SU-DHL-6 (cell line): ENCODE results near the gene RARRES1.

Experiments
- H2AFZ ChIP-seq: fragments of 200-600 bp; sonication (generic); 2 replicates; pipeline ENCODE4 v1.6.1; 2014; ENCODE audit warnings: low read depth, mild to moderate bottlenecking, moderate library complexity, mixed read lengths, antibody characterized with exemption, low read length; ENCODE audit not compliant: severe bottlenecking
- H3F3A ChIP-seq: fragments of 200-600 bp; shearing (Covaris generic); 2 replicates; pipeline ENCODE4 v1.6.0; 2016; ENCODE audit warnings: antibody characterized with exemption, mild to moderate bottlenecking; ENCODE audit not compliant: insufficient read depth
- H3K27ac ChIP-seq: fragments of 200-600 bp; sonication (generic); 2 replicates; pipeline ENCODE4 v1.5.1; 2016; ENCODE audit warnings: low read depth, mild to moderate bottlenecking, low read length, moderate library complexity, mixed read lengths
- H3K27me3 ChIP-seq: fragments of 200-600 bp; sonication (generic), shearing (Covaris generic); 2 replicates; pipeline ENCODE4 v1.6.0; 2014; ENCODE audit warnings: mild to moderate bottlenecking, low read length
- H3K36me3 ChIP-seq: fragments of 200-600 bp; sonication (generic); 2 replicates; pipeline ENCODE4 v1.6.1; 2014; ENCODE audit warnings: mild to moderate bottlenecking, low read length, mixed read lengths
- H3K4me2 ChIP-seq: fragments of 300-600, 200-600 bp; shearing (Covaris generic), sonication (generic); 2 replicates; pipeline ENCODE4 v1.6.0; 2014; ENCODE audit warnings: low read length, low read depth, mild to moderate bottlenecking; ENCODE audit not compliant: poor library complexity, severe bottlenecking
- H3K4me3 ChIP-seq: fragments of 200-600 bp; sonication (generic); 2 replicates; pipeline ENCODE4 v1.5.1; 2014; ENCODE audit warnings: antibody characterized with exemption, low read length, mild to moderate bottlenecking, mixed read lengths; ENCODE audit not compliant: insufficient read depth, poor library complexity, severe bottlenecking
- H3K79me2 ChIP-seq: fragments of 200-600 bp; sonication (generic); 2 replicates; pipeline ENCODE4 v1.6.1; 2014; ENCODE audit warnings: mild to moderate bottlenecking, low read length, moderate library complexity; ENCODE audit not compliant: insufficient read depth
- H3K9ac ChIP-seq: fragments of 200-600 bp; sonication (generic); 2 replicates; pipeline ENCODE4 v1.7.0; 2014; ENCODE audit warnings: mild to moderate bottlenecking, low read length
- H3K9me2 ChIP-seq: fragments of 200-600 bp; sonication (generic); replicated peaks from 2 replicates; pipeline ENCODE4 v1.6.1; 2014; ENCODE audit warnings: low read length; ENCODE audit not compliant: insufficient read depth
- H3K9me3 ChIP-seq: fragments of 200-600 bp; sonication (generic); 2 replicates; pipeline ENCODE4 v1.6.1; 2014; ENCODE audit warnings: low read length, mixed read lengths; ENCODE audit not compliant: insufficient read depth
- H4K20me1 ChIP-seq: fragments of 200-600 bp; sonication (generic); 2 replicates; pipeline ENCODE4 v1.6.1; 2014; ENCODE audit warnings: low read depth, mild to moderate bottlenecking, antibody characterized with exemption, low read length, moderate library complexity, mixed read lengths
- CTCF ChIP-seq: fragments of 200-600 bp; sonication (generic); IDR thresholded peaks from one replicate; pipeline ENCODE4 v1.5.1; 2017; ENCODE audit warnings: antibody characterized with exemption, mild to moderate bottlenecking, low read length, moderate library complexity; ENCODE audit not compliant: insufficient read depth, poor library complexity, severe bottlenecking
- EZH2phosphoT487 ChIP-seq: fragments of 200-600 bp; sonication (generic), shearing (Covaris generic); conservative IDR thresholded peaks from 2 replicates; pipeline ENCODE4 v1.6.1; 2018; ENCODE audit warnings: mild to moderate bottlenecking, antibody characterized with exemption, low read length, moderate library complexity, mixed read lengths

The RARRES1 gene

GRCh38 chr3:158745551-158745950 is 13.3 kb upstream of the RARRES1 start:
- no peak overlapping the region for H3K4me2 ChIP-seq
- no peaks in the 10 kb centered on the region for H3K9me3 ChIP-seq
- no peaks in the 10 kb centered on the region for H3F3A ChIP-seq
- no peaks in the 10 kb centered on the region for H3K9me2 ChIP-seq
- no peaks in the 10 kb centered on the region for H3K36me3 ChIP-seq
- no peaks in the 10 kb centered on the region for H4K20me1 ChIP-seq
- H3K27ac ChIP-seq, result no peak overlapping the region
- no peaks in the 10 kb centered on the region for H3K27me3 ChIP-seq
- no peak overlapping the region for H3K9ac ChIP-seq
- TF ChIP-seq CTCF (no peak), EZH2phosphoT487 (no peak)
- H3K79me2 ChIP-seq, result no peaks in the 10 kb centered on the region
- no peak overlapping the region for H2AFZ ChIP-seq
- H3K4me3 ChIP-seq, result no peak overlapping the region

- no peak overlapping the region for H2AFZ ChIP-seq
- no peak overlapping the region for H3K4me3 ChIP-seq
- no peaks in the 10 kb centered on the region for H3K36me3 ChIP-seq
- H3K79me2 ChIP-seq, result no peaks in the 10 kb centered on the region
- no peaks in the 10 kb centered on the region for H3K9me3 ChIP-seq
- no peak overlapping the region for H3K9ac ChIP-seq
- no peak overlapping the region for H3K4me2 ChIP-seq
- H3K27ac ChIP-seq, result no peak overlapping the region
- H3F3A ChIP-seq, result no peaks in the 10 kb centered on the region
- H3K9me2 ChIP-seq, result no peaks in the 10 kb centered on the region
- no peaks in the 10 kb centered on the region for H3K27me3 ChIP-seq
- no peaks in the 10 kb centered on the region for H4K20me1 ChIP-seq
- TF ChIP-seq CTCF, result no peak
- no peak for TF ChIP-seq EZH2phosphoT487
These were observed 12.5 kb upstream of the RARRES1 start for GRCh38 chr3:158744567-158745288.

- H3K27me3 ChIP-seq, result no peaks in the 10 kb centered on the region
- no peak overlapping the region for H3K4me2 ChIP-seq
- no peaks in the 10 kb centered on the region for H4K20me1 ChIP-seq
- no peaks in the 10 kb centered on the region for H3K9me2 ChIP-seq
- no peak overlapping the region for H3K9ac ChIP-seq
- no peak for TF ChIP-seq EZH2phosphoT487
- no peak for TF ChIP-seq CTCF
- no peaks in the 10 kb centered on the region for H3K36me3 ChIP-seq
- no peaks in the 10 kb centered on the region for H3F3A ChIP-seq
- H3K79me2 ChIP-seq, result no peaks in the 10 kb centered on the region
- no peak overlapping the region for H3K27ac ChIP-seq
- H3K4me3 ChIP-seq, result no peak overlapping the region
- H2AFZ ChIP-seq, result no peak overlapping the region
- H3K9me3 ChIP-seq, result no peaks in the 10 kb centered on the region
These were observed 11.7 kb upstream of the RARRES1 start for GRCh38 chr3:158743664-158744566.
